PC-3 (cell line): ENCODE data around the gene EMID1. TPM values are rescaled to one million over a fixed set of nuclear protein-coding genes. Genes with fewer than 3 reads are reported as not detected.

Source experiments
- ATAC-seq: fragments of 200-7000 bp; cut with Tn5 transposase; 2 replicates; pipeline ENCODE4 v1.9.1; 2020; ENCODE audit warnings: mild to moderate bottlenecking, moderate library complexity
- BruUV-seq: library from RNA; stranded (reverse); fragments of 400-500 nt; replicated peaks from 2 replicates; lab custom pipeline; 2021; lab: Mats Ljungman, UMichigan
- CTCF ChIA-PET: fragments of 300-600 bp; sonication (Branson Sonifier 250); formaldehyde crosslinking; loops from one replicate; lab custom pipeline; 2022; ENCODE audit warnings: antibody characterized with exemption; lab: Charles Lee
- POLR2A ChIA-PET: fragments of 300-600 bp; sonication (Branson Sonifier 250); formaldehyde crosslinking; loops from one replicate; lab custom pipeline; 2022; ENCODE audit warnings: antibody characterized with exemption; ENCODE audit not compliant: unreplicated experiment; lab: Charles Lee
- DNase-seq: peaks from one replicate; pipeline ENCODE4 v3.0.0-alpha.2; 2015
- H2AFZ ChIP-seq: fragments of 300-600 bp; sonication (generic); 2 replicates; pipeline ENCODE4 v1.6.0; 2016; ENCODE audit warnings: antibody characterized with exemption, low read length
- H3F3A ChIP-seq: fragments of 300-600 bp; sonication (generic); one replicate; pipeline ENCODE4 v1.6.0; 2017; ENCODE audit warnings: antibody characterized with exemption, low read length, control low read depth, mild to moderate bottlenecking; ENCODE audit not compliant: unreplicated experiment
- H3K27ac ChIP-seq: fragments of 300-600 bp; sonication (generic); 2 replicates; pipeline ENCODE4 v1.5.1; 2016; ENCODE audit warnings: mild to moderate bottlenecking, low read length
- H3K27me3 ChIP-seq: fragments of 300-600 bp; sonication (generic); 2 replicates; pipeline ENCODE4 v1.6.1; 2016; ENCODE audit warnings: low read length, mixed read lengths
- H3K36me3 ChIP-seq: fragments of 300-600 bp; sonication (generic); 2 replicates; pipeline ENCODE4 v1.6.1; 2016; ENCODE audit warnings: low read depth, mixed run types, low read length, mixed read lengths
- H3K4me1 ChIP-seq: fragments of 300-600 bp; sonication (generic); 2 replicates; pipeline ENCODE4 v1.5.1; 2016; ENCODE audit warnings: low read length; ENCODE audit not compliant: insufficient read depth
- H3K4me2 ChIP-seq: fragments of 300-600 bp; sonication (generic); 2 replicates; pipeline ENCODE4 v1.6.0; 2016; ENCODE audit warnings: low read length
- H3K4me3 ChIP-seq: fragments of 300-600 bp; sonication (generic); 2 replicates; pipeline ENCODE4 v1.5.1; 2016; ENCODE audit warnings: mild to moderate bottlenecking, low read length, mixed read lengths
- H3K79me2 ChIP-seq: fragments of 300-600 bp; sonication (generic); 2 replicates; pipeline ENCODE4 v1.6.1; 2017; ENCODE audit warnings: low read length, mixed read lengths
- H3K9ac ChIP-seq: fragments of 300-600 bp; sonication (generic); 2 replicates; pipeline ENCODE4 v1.6.0; 2016; ENCODE audit warnings: mild to moderate bottlenecking, low read length
- H3K9me2 ChIP-seq: fragments of 300-600 bp; sonication (generic); replicated peaks from 2 replicates; pipeline ENCODE4 v1.6.1; 2016; ENCODE audit warnings: mixed run types, low read length, mixed read lengths
- H3K9me3 ChIP-seq: fragments of 300-600 bp; sonication (generic); 2 replicates; pipeline ENCODE4 v1.6.1; 2016; ENCODE audit warnings: low read length, mixed read lengths
- H4K20me1 ChIP-seq: fragments of 300-600 bp; sonication (generic); 2 replicates; pipeline ENCODE4 v1.6.1; 2016; ENCODE audit warnings: low read length, mixed read lengths
- CTCF ChIP-seq: fragments of 300-600 bp; sonication (generic); conservative IDR thresholded peaks from 2 replicates; pipeline ENCODE4 v1.5.1; 2017; ENCODE audit warnings: antibody characterized with exemption, low read depth, mild to moderate bottlenecking, low read length
- EZH2 ChIP-seq: fragments of 300-600 bp; sonication (generic); IDR thresholded peaks from one replicate; pipeline ENCODE4 v1.6.1; 2017; ENCODE audit warnings: antibody characterized with exemption, mild to moderate bottlenecking, low read length; ENCODE audit not compliant: unreplicated experiment
- EZH2phosphoT487 ChIP-seq: fragments of 300-600 bp; sonication (generic); IDR thresholded peaks from 2 replicates; pipeline ENCODE4 v1.6.1; 2018; ENCODE audit warnings: mild to moderate bottlenecking, antibody characterized with exemption, low read length, borderline replicate concordance
- intact Hi-C: fragments of 100-400 bp; cut with micrococcal nuclease; formaldehyde crosslinking; loops from 2 replicates; pipeline ENCODE4 v1.9.0; 2023
- total RNA-seq: library from RNA; depleted of rRNA; stranded (reverse); fragments of >200 nt; gene quantifications from 2 replicates; pipeline ENCODE4 v1.2.3, GENCODE V29; 2014

The EMID1 gene
- total RNA-seq, 1 experiment from 2014 or later, result 1.2 TPM

DNA sequence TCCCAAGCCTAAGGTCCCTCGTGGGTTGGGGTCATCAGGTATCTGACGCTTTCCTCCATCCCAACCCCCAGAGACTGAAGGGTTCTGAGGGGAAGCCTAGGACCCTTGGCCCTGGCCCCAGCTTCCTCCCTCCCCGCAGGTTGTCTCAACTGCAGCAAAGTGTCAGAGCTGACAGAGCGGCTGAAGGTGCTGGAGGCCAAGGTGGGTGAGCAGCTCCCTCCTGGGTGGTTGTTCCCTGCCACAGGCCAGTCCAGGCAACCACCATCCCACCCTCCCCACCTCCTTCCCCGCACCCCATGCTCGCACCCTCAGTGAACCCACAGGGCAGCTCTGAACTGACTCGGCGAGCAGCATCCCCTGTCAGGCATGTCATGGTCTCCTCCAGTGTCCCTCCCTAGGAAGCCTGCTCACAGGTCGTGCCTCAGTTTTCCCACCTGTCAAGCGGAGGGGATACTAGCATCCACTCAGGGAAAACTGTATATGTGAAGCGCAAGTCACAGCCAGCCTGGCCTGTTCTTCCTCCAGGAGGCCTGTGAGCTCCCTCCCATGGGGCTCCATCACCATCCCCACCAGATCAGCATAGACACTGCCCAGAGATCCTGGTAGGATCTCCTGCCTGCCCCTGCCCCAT is 20.8 kb downstream of the EMID1 start:
- H3K9ac ChIP-seq, result no peak overlapping the region
- no peak for ATAC-seq
- H3K9me3 ChIP-seq, result no peaks in the 10 kb centered on the region
- H4K20me1 ChIP-seq, result no peaks in the 10 kb centered on the region
- no peaks in the 10 kb centered on the region for H3K27me3 ChIP-seq
- intact Hi-C loops, result no loop called here
- H3K4me1 ChIP-seq, result no peaks in the 10 kb centered on the region
- no peak overlapping the region for H2AFZ ChIP-seq
- H3F3A ChIP-seq, result no peaks in the 10 kb centered on the region
- ChIA-PET CTCF (no interaction called here), POLR2A (no interaction called here)
- no peaks in the 10 kb centered on the region for H3K36me3 ChIP-seq
- no TSS peak for BruUV-seq
- no peak overlapping the region for H3K4me2 ChIP-seq
- H3K79me2 ChIP-seq, result no peaks in the 10 kb centered on the region
- no peak overlapping the region for H3K4me3 ChIP-seq
- DNase-seq, result no peak
- no peaks in the 10 kb centered on the region for H3K9me2 ChIP-seq
- H3K27ac ChIP-seq, result no peak overlapping the region
- TF ChIP-seq CTCF (no peak), EZH2phosphoT487 (no peak), EZH2 (no peak)

- Histone ChIP-seq H3K9me3 (no peaks in the 10 kb centered on the region), H3F3A (no peaks in the 10 kb centered on the region), H3K4me2 (no peak overlapping the region), H3K27me3 (no peaks in the 10 kb centered on the region), H3K9ac (no peak overlapping the region), H4K20me1 (no peaks in the 10 kb centered on the region), H3K4me1 (no peaks in the 10 kb centered on the region), H3K79me2 (no peaks in the 10 kb centered on the region), H3K36me3 (no peaks in the 10 kb centered on the region), H3K9me2 (no peaks in the 10 kb centered on the region), H3K27ac (no peak overlapping the region), H2AFZ (no peak overlapping the region), H3K4me3 (no peak overlapping the region)
- POLR2A ChIA-PET, result no interaction called here
- intact Hi-C loops, result no loop called here
- no TSS peak for BruUV-seq
- no peak for TF ChIP-seq EZH2phosphoT487
- DNase-seq, result no peak
- no peak for ATAC-seq
- CTCF ChIA-PET, result no interaction called here
Measured at GRCh38 chr22:29230972-29231875, 25.5 kb downstream of the EMID1 start.

DNA sequence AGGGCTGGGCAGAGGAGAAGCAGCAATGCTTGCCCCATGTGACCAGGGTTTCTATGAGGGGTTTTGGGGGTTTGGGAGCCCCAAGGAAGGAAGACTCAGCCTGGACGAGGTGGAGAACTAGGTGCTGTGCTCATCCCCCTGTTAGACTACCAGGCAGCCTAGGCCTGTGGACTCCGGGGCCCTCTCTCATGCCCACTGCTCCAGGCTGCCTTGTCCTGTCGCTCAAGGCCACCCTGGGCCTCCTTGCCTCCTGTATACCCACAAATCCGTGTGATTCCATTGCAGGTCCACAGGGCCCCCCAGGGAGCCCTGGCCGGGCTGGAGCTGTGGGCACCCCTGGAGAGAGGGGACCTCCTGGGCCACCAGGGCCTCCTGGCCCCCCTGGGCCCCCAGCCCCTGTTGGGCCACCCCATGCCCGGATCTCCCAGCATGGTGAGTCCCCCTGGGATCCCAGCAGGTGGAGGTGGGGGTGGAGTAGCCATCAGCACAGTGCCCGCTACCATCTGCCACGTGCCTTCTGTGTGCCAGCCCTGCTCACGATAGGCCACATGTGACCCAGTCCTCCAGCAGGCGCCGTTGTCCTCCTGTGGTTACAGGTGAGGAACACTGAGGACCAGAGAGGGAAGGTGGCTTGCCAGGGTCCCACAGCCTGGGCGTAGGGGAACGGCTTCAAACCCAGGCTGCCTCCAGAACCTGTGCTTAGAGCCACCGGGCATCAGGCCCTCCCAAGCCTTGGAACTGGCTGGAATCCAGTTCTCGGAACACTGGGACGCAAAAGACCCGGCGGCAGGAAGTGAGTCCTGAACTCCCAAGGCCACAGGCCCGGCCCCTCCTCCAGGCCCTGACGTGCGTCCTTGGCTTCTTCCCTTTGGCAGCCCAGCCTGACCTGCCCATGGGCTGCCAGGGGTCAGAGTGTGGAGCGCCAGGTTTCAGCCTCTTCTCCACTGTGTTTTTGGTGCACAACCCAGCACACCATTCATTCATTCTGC is 26.6 kb downstream of the EMID1 start:
- intact Hi-C loops, result no loop called here
- Histone ChIP-seq H3K9me3 (no peaks in the 10 kb centered on the region), H3F3A (no peaks in the 10 kb centered on the region), H4K20me1 (no peaks in the 10 kb centered on the region), H3K9me2 (no peaks in the 10 kb centered on the region), H3K4me1 (no peaks in the 10 kb centered on the region), H3K27me3 (no peaks in the 10 kb centered on the region), H3K4me2 (no peak overlapping the region), H3K36me3 (no peaks in the 10 kb centered on the region), H3K79me2 (no peaks in the 10 kb centered on the region), H3K9ac (no peak overlapping the region), H3K27ac (no peak overlapping the region), H2AFZ (no peak overlapping the region), H3K4me3 (no peak overlapping the region)
- ATAC-seq (no peak), DNase-seq (no peak)
- no peak for TF ChIP-seq EZH2
- no peak for TF ChIP-seq EZH2phosphoT487
- no peak for TF ChIP-seq CTCF
- ChIA-PET POLR2A (no interaction called here), CTCF (no interaction called here)
- BruUV-seq, result no TSS peak
